Measurements from ENCODE around the gene SMAD2. TPM values are rescaled to one million over a fixed set of nuclear protein-coding genes. Genes with fewer than 3 reads are reported as not detected.

Gene SMAD2
- total and polyA plus RNA-seq, 7 donors, result 34.1 to 101 (median 56.1) TPM

DNA sequence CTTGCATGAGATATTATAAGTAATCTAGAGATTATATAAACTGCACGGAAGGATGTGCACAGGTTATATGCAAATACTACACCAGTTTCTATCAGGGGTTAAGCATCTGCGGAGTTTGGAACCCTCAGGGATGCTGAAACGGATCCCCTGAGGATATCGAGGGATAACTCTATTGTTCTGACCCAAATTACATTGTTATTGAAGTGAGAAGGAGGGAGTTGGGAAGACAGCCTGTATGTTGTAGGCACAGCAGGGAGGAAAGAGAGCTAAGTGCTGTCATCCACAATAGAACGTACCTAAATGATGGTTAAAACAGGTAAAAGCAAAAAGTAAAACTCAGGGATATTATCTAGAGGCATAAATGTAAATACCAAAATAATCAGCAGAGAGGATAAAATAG is 44.6 kb upstream of the SMAD2 start:
- DNase-seq, result no peak
- intact Hi-C loops (cut with DNase I), result no loop called here
- Histone ChIP-seq H3K4me1 (no peaks in the 10 kb centered on the region), H3K27me3 (no peaks in the 10 kb centered on the region), H3K9me3 (no peaks in the 10 kb centered on the region), H3K36me3 (no peaks in the 10 kb centered on the region), H3K4me3 (no peak overlapping the region), H3K27ac (no peak overlapping the region)
- 80 to 85% methylated on average over 5 of the region's 5 CpGs for WGBS, 2 donors
- TF ChIP-seq EP300 (IDR thresholded peaks at IDR 0.05) (no peak), POLR2A (IDR thresholded peaks at IDR 0.05) (no peak), POLR2AphosphoS5 (IDR thresholded peaks at IDR 0.05) (no peak), CTCF (IDR thresholded peaks at IDR 0.05) (no peak)

DNA sequence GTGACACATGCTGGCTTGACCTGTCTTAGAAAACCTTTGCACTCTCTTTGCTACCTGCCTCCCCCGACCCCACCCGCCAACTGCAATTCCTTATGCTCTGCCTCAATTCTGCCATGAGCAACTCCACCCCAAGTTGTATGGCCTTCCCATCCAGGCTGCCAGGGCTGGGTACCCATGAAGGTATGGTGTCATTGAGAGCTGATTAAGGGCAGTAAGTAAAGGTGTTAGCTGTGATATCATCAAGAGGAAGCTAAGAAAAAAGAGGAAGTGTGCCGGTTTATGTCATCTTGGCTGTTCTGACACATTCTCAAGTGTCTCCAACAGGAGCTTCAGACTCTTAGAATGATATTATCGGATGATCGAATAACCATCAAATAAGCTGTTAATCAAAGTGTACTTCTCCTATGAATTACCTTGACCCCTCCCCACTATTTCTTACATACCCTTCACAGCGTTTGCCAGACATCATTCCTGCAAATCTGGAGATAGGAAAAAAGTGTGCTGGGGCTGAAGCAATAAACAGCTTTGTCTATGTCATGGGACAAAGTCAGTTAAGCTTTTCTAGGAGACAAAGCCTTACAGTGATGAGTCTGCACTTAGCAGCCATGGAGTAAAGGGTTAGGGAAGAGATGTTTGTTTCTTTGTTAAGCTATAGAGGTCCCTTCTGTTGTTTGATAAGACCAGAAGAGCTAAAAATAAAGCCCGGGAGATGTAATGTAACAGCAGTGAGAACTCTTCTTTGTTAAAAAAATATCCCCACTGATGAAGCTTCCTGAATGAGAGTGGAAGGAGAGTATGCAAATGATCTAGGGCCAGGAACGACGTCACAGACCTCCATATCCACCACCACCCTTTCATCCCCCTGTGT is 40.4 kb upstream of the SMAD2 start:
- 72 to 82% methylated on average over 9 of the region's 9 CpGs for WGBS, 2 donors
- H3K9me3 ChIP-seq, result no peaks in the 10 kb centered on the region
- intact Hi-C loops (cut with DNase I), result no loop called here

DNA sequence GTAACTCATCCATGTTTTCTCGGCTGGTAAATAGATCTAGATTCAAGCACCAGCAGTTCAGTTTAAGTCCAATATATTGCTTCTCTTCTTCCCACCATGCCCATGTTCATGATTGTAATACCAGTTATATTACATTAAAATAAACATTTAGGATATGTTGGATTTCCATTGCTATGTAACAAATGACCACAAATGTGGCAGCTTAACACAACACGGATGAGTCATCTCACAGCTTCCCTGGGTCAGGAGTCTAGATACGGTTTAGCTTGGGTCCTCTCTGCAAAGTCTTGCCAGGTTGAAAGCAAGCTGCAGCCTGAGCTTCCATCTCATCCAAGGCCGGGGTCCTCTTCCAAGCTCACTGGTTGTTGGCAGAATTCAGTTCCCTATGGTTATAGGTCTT is 39.4 kb upstream of the SMAD2 start:
- TF ChIP-seq POLR2AphosphoS5 (IDR thresholded peaks at IDR 0.05) (no peak), POLR2A (IDR thresholded peaks at IDR 0.05) (no peak), EP300 (IDR thresholded peaks at IDR 0.05) (no peak), CTCF (IDR thresholded peaks at IDR 0.05) (no peak)
- H3K4me3 ChIP-seq, result no peak overlapping the region
- H3K27ac ChIP-seq, result no peak overlapping the region
- H3K27me3 ChIP-seq, result no peaks in the 10 kb centered on the region
- no peak for DNase-seq
- no peaks in the 10 kb centered on the region for H3K9me3 ChIP-seq
- WGBS, 2 donors, result 85 to 86% methylated on average over 4 of the region's 4 CpGs
- H3K36me3 ChIP-seq, result no peaks in the 10 kb centered on the region
- H3K4me1 ChIP-seq, result peaks cover 0 to 10% (median 4%) of the 10 kb centered on the region in 4 donors
- intact Hi-C loops (cut with DNase I), result no loop called here

More for the DNA sequence above, 40.4 kb upstream of the SMAD2 start:
- DNase-seq, result no peak
- H3K4me1 ChIP-seq, result peaks cover 0 to 10% (median 4%) of the 10 kb centered on the region in 4 donors
- TF ChIP-seq POLR2AphosphoS5 (IDR thresholded peaks at IDR 0.05), result no peak
- no peak for TF ChIP-seq CTCF (IDR thresholded peaks at IDR 0.05)
- TF ChIP-seq POLR2A (IDR thresholded peaks at IDR 0.05), result no peak
- TF ChIP-seq EP300 (IDR thresholded peaks at IDR 0.05), result no peak
- H3K27ac ChIP-seq, result no peak overlapping the region
- H3K27me3 ChIP-seq, result no peaks in the 10 kb centered on the region
- H3K36me3 ChIP-seq, result no peaks in the 10 kb centered on the region
- no peak overlapping the region for H3K4me3 ChIP-seq

DNA sequence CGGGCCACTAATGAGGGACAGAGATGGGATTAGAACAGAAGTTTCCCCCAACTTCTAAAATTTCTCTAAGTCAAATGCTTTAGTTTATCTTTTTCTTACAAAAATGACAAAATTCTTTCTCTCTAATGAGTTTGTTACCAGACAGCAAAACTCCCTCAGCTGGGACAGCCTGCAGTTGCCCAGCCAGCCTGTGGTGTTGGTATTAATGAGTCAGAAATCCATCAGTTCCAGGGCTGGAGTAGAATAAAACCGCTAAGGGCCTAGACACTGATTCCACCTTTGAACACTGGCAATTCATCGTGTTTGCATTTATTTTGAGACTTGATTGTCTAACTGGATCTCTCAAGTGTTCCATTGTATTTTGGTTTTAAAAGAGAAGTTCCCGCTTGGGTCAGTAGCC is 38.3 kb upstream of the SMAD2 start:
- WGBS, 2 donors, result 79 to 87% methylated on average over 4 of the region's 4 CpGs

More for the DNA sequence above, 38.3 kb upstream of the SMAD2 start:
- Histone ChIP-seq H3K4me3 (no peak overlapping the region), H3K27ac (no peak overlapping the region), H3K36me3 (no peaks in the 10 kb centered on the region), H3K9me3 (no peaks in the 10 kb centered on the region), H3K27me3 (no peaks in the 10 kb centered on the region), H3K4me1 (peaks cover 0 to 10% (median 4%) of the 10 kb centered on the region in 4 donors)
- TF ChIP-seq POLR2A (IDR thresholded peaks at IDR 0.05) (no peak), POLR2AphosphoS5 (IDR thresholded peaks at IDR 0.05) (no peak), CTCF (IDR thresholded peaks at IDR 0.05) (no peak), EP300 (IDR thresholded peaks at IDR 0.05) (no peak)
- no peak for DNase-seq
- intact Hi-C loops (cut with DNase I), result no loop called here

Measured in sigmoid colon (tissue), 7 donors.